ENCODE results near the gene ADPRM. TPM values are rescaled to one million over a fixed set of nuclear protein-coding genes. Genes with fewer than 3 reads are reported as not detected.

Gene ADPRM
- total RNA-seq, 2 experiments from 2014 or later, result 13.0 to 13.6 TPM

- intact Hi-C loops (cut with micrococcal nuclease), result no loop called here
- no peak overlapping the region for H3K27ac Mint-ChIP-seq
- TF ChIP-seq, protein P1, sequence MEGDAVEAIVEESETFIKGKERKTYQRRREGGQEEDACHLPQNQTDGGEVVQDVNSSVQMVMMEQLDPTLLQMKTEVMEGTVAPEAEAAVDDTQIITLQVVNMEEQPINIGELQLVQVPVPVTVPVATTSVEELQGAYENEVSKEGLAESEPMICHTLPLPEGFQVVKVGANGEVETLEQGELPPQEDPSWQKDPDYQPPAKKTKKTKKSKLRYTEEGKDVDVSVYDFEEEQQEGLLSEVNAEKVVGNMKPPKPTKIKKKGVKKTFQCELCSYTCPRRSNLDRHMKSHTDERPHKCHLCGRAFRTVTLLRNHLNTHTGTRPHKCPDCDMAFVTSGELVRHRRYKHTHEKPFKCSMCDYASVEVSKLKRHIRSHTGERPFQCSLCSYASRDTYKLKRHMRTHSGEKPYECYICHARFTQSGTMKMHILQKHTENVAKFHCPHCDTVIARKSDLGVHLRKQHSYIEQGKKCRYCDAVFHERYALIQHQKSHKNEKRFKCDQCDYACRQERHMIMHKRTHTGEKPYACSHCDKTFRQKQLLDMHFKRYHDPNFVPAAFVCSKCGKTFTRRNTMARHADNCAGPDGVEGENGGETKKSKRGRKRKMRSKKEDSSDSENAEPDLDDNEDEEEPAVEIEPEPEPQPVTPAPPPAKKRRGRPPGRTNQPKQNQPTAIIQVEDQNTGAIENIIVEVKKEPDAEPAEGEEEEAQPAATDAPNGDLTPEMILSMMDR (IDR thresholded peaks at IDR 0.05), result no peak
- H3K36me3 Mint-ChIP-seq (ENCODE audit: low read depth), result no peaks in the 10 kb centered on the region
- DNase-seq (no peak), ATAC-seq (no peak)
- no peaks in the 10 kb centered on the region for H3K27me3 Mint-ChIP-seq
- no peak overlapping the region for H3K4me3 Mint-ChIP-seq
- H3K9me3 Mint-ChIP-seq, result no peaks in the 10 kb centered on the region
- ChIA-PET CTCF (no interaction called here), POLR2A (no interaction called here)
- H3K4me1 Mint-ChIP-seq (ENCODE audit: low read depth), result no peaks in the 10 kb centered on the region
Observed at GRCh38 chr17:10751563-10751962, 54.2 kb downstream of the ADPRM start.

GRCh38 chr17:10752696-10753095 is 55.3 kb downstream of the ADPRM start:
- TF ChIP-seq, protein P1 (IDR thresholded peaks at IDR 0.05), result no peak
- Mint-ChIP-seq H3K27ac (no peak overlapping the region), H3K27me3 (no peaks in the 10 kb centered on the region), H3K4me1 (ENCODE audit: low read depth) (no peaks in the 10 kb centered on the region), H3K4me3 (no peak overlapping the region), H3K36me3 (ENCODE audit: low read depth) (no peaks in the 10 kb centered on the region), H3K9me3 (no peaks in the 10 kb centered on the region)
- DNase-seq, result no peak
- ChIA-PET POLR2A (no interaction called here), CTCF (no interaction called here)
- intact Hi-C loops (cut with micrococcal nuclease), result no loop called here
- no peak for ATAC-seq

GRCh38 chr17:10754109-10754508 is 56.7 kb downstream of the ADPRM start:
- no peak overlapping the region for H3K27ac Mint-ChIP-seq

DNA sequence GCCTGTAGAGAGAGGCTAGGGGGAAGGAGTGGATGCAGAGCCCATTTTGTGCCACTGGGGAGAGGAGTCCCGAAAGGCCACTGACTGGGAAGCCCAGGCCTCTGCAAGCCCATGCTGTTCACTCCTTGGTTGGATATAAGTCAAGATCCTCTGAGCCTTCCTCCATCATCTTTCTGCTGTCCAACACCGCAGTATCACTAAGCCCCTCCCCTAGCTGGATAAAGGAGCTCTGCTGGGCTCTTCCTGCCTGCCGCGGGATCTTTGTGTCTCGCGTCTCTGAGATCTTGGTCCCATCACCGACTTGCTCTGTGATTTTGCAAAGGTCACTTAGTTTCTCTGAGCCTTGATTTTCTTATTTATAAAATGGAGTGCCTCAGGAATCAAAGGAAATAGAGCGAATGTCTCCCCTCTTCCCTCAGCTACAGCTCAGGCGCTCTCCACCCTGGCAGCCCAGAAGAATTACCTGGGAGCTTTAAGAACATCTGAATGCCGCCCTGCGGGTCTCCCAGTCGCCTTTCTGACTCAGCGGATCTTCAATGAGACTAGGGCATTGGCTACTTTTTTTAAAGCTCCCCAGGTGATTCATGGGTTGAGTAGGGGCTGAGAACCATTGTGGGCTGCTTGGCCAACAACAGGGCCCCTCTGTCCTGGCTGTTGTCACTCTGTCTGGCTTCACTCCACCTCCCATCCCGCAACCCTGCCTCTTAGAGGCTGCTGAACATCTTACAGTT is 57.6 kb downstream of the ADPRM start:
- Mint-ChIP-seq H3K27me3 (no peaks in the 10 kb centered on the region), H3K4me3 (no peak overlapping the region), H3K36me3 (ENCODE audit: low read depth) (no peaks in the 10 kb centered on the region), H3K4me1 (ENCODE audit: low read depth) (no peaks in the 10 kb centered on the region), H3K9me3 (no peaks in the 10 kb centered on the region), H3K27ac (no peak overlapping the region)
- CTCF ChIA-PET, result interaction anchor here (0.8 to 1.2 kb wide), 4 partner anchors 17 to 93 kb away, joined by 3 to 4 read pairs (median 4); no protein-coding TSS in a partner anchor
- TF ChIP-seq, protein P1 (IDR thresholded peaks at IDR 0.05), result no peak
- ATAC-seq (no peak), DNase-seq (no peak)
- POLR2A ChIA-PET, result no interaction called here
- intact Hi-C loops (cut with micrococcal nuclease), result no loop called here

More at GRCh38 chr17:10754109-10754508, 56.7 kb downstream of the ADPRM start:
- H3K4me1 Mint-ChIP-seq (ENCODE audit: low read depth), result no peaks in the 10 kb centered on the region
- H3K9me3 Mint-ChIP-seq, result no peaks in the 10 kb centered on the region
- no peaks in the 10 kb centered on the region for H3K36me3 Mint-ChIP-seq (ENCODE audit: low read depth)
- intact Hi-C loops (cut with micrococcal nuclease), result no loop called here
- ATAC-seq (no peak), DNase-seq (peak; percentile 54)
- H3K4me3 Mint-ChIP-seq, result no peak overlapping the region
- TF ChIP-seq, protein P1 (IDR thresholded peaks at IDR 0.05), result peak; percentile 17
- POLR2A ChIA-PET, result no interaction called here
- CTCF ChIA-PET, result interaction anchor here (1.0 to 1.2 kb wide), 2 partner anchors 91 to 94 kb away, joined by 3 read pairs; no protein-coding TSS in a partner anchor
- no peaks in the 10 kb centered on the region for H3K27me3 Mint-ChIP-seq

- DNase-seq (no peak), ATAC-seq (no peak)
- ChIA-PET CTCF (interaction anchor here (0.8 to 1.0 kb wide), 2 partner anchors 17 to 89 kb away, joined by 4 read pairs; no protein-coding TSS in a partner anchor), POLR2A (no interaction called here)
- no peaks in the 10 kb centered on the region for H3K27me3 Mint-ChIP-seq
- no peak overlapping the region for H3K4me3 Mint-ChIP-seq
- H3K9me3 Mint-ChIP-seq, result no peaks in the 10 kb centered on the region
- TF ChIP-seq, protein P1 (IDR thresholded peaks at IDR 0.05), result no peak
- no peaks in the 10 kb centered on the region for H3K4me1 Mint-ChIP-seq (ENCODE audit: low read depth)
- H3K27ac Mint-ChIP-seq, result no peak overlapping the region
- intact Hi-C loops (cut with micrococcal nuclease), result no loop called here
- H3K36me3 Mint-ChIP-seq (ENCODE audit: low read depth), result no peaks in the 10 kb centered on the region
Observed at GRCh38 chr17:10755592-10756127, 58.3 kb downstream of the ADPRM start.

All from activated CD8-positive, alpha-beta T cell treated with anti-CD3 and anti-CD28 coated beads for 36 hours (primary cell).